ENCODE data around the gene DDX50. TPM values are rescaled to one million over a fixed set of nuclear protein-coding genes. Genes with fewer than 3 reads are reported as not detected.

DDX50 gene, protein sequence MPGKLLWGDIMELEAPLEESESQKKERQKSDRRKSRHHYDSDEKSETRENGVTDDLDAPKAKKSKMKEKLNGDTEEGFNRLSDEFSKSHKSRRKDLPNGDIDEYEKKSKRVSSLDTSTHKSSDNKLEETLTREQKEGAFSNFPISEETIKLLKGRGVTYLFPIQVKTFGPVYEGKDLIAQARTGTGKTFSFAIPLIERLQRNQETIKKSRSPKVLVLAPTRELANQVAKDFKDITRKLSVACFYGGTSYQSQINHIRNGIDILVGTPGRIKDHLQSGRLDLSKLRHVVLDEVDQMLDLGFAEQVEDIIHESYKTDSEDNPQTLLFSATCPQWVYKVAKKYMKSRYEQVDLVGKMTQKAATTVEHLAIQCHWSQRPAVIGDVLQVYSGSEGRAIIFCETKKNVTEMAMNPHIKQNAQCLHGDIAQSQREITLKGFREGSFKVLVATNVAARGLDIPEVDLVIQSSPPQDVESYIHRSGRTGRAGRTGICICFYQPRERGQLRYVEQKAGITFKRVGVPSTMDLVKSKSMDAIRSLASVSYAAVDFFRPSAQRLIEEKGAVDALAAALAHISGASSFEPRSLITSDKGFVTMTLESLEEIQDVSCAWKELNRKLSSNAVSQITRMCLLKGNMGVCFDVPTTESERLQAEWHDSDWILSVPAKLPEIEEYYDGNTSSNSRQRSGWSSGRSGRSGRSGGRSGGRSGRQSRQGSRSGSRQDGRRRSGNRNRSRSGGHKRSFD
- 32.2 to 46.7 TPM (median 35.3 TPM) in 5 replicates for total RNA-seq (2022; extraction: Qiagen RNA extraction; ENCODE audit: low read depth)

DNA sequence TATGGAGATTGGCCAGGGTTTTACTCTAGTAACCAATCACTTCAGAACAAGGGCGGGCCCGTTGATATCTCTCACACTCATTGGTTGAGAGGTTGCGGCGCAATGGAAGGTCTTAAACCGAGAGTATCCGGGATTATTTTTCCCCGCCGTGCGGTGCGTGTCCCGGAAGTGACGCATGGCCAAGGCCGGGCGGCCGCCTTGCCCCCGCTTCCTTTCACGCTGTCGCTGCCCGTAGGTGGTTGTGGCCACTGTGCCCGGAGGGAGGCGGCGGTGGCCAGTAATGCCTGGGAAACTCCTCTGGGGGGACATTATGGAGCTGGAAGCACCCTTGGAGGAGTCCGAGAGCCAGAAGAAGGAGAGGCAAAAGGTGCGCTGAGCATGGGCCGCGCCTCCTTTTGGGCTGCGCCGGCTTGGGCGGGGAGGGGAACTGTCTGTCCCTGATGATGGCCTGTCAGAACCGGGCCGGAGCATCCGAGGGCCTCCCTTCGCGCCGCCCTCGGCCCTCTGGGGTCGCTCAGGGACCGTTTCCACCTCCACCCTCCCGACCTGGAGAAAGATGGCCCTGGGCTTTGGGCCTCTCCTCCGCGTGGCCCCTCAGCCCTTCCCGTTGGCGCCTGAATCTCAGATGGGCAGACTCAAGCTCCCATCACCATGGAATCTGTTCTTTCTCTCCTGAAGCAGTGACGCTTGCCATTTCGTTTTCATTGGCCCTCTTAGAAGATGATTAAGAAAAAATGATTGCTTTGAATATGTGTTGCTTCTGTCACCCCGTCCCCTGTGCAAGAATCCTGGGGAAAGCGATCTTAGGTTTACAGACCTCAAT is at the start of gene DDX50:
Gene DDX50 (plus strand): TSS at position 211 of the 823 bp plus-strand sequence. CDS start 70 bp downstream, at position 281.

DNA sequence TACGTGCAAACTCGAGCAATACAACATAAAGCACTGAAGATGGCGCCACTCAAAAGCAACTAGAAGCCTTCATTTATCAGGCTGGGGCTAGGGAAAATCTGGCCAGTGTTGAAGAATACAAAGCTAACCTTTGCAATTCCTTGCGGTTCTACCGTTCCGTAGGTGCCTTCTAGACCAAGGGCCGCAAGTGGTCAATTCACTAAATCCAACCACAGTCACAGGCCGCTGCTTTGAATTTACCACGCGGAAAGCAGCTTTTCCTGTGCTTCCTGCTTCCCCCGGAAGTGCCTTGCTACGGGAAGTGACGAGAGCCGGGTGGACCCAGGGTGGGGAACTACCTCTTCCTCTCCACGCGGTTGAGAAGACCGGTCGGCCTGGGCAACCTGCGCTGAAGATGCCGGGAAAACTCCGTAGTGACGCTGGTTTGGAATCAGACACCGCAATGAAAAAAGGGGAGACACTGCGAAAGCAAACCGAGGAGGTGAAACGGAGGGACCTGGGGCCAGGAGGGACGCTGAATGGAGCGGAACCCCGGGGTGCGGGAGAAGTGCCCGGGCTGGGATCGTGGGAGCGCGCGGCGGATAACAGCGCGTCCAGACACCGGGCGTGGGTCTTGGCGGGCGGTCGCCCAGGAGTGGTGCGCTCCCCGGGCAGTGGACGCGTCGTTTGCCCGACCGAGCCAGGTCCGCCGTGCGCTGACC is 54.9 kb downstream of the DDX50 start, which contains the start of gene DDX21:
Gene DDX21 (plus strand): TSS at position 339 of the 701 bp plus-strand sequence. CDS start 56 bp downstream, at position 395.

DNA sequence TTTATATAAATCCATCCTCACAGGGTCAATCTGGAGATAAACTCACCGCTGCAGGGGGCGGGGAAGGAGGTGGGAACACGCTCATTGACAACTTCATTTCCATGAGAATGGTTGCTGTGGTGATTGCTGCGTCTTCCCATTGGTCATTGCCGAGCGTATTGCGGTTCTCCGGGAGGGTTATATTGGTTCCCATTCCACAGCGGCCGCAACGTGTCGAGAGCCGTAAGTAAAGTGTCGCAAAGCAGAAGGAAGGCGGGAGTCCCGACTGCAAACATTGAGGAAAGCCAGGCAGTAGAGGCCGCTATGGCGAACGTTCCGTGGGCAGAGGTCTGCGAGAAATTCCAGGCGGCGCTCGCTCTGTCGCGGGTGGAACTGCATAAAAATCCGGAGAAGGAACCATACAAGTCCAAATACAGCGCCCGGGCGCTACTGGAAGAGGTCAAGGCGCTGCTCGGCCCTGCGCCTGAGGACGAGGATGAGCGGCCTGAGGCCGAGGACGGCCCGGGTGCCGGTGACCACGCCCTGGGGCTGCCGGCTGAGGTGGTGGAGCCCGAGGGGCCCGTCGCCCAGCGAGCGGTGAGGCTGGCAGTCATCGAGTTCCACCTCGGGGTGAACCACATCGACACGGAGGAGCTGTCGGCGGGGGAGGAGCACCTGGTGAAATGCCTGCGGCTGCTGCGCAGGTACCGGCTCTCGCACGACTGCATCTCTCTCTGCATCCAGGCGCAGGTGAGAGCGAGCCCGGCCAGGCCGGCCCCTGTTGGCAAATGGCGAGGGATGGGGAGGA is 87.6 kb downstream of the DDX50 start, which contains the start of gene KIFBP:
Gene KIFBP (plus strand): TSS at position 274 of the 787 bp plus-strand sequence. CDS start 30 bp downstream, at position 304.

Other genes with a start within 250 kb of the DDX50 start
- gene CCAR1, start 180.1 kb upstream of the DDX50 start, total RNA-seq (2022; extraction: Qiagen RNA extraction; ENCODE audit: low read depth): 64.1 to 102 TPM (median 68.8 TPM) in 5 replicates
- gene STOX1, start 73.8 kb upstream of the DDX50 start, total RNA-seq (2022; extraction: Qiagen RNA extraction; ENCODE audit: low read depth): 0.74 to 1.1 TPM (median 0.86 TPM) in 5 replicates
- gene DDX21, start 54.9 kb downstream of the DDX50 start, total RNA-seq (2022; extraction: Qiagen RNA extraction; ENCODE audit: low read depth): 124 to 191 TPM (median 134 TPM) in 5 replicates
- 36.0 to 42.6 TPM (median 38.7 TPM) in 5 replicates for gene KIFBP, start 87.5 kb downstream of the DDX50 start, total RNA-seq (2022; extraction: Qiagen RNA extraction; ENCODE audit: low read depth)
- 53.6 to 76.5 TPM (median 57.6 TPM) in 5 replicates for gene SRGN, start 186.8 kb downstream of the DDX50 start, total RNA-seq (2022; extraction: Qiagen RNA extraction; ENCODE audit: low read depth)
- 47.4 to 78.3 TPM (median 51.6 TPM) in 5 replicates for gene VPS26A, start 222.9 kb downstream of the DDX50 start, total RNA-seq (2022; extraction: Qiagen RNA extraction; ENCODE audit: low read depth)

Data from A549 treated with CpdA at 1 μM for 4 hours (cell line).